ENCODE data around the gene TMEM184B.

DNA sequence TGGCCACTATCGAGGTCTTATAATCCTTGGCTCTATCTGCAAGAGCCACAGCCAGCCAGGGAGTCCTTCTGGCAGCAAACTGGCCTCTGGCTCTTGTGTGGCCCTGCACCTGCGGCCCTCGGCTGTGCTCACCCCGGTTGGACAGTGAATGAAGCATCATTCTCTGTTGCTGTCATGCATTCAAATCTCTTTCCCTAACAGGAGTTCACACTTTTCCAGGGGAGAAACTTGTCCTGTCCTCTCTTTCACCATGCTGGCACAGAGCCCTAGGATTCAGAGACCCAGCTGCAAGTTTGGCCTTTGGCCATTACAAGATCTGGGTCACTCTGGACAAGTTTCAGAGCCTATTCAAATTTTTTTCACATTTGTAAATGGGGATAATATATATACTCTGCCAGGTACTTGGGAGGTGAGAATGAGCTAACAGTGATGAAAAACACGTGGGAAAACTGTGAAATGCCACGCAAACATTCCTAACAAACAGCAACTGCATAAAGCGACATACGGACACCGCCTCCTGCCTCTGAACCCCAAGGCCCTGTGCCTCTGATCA, 34.2 kb downstream of the TMEM184B start:
- TF ChIP-seq POLR2A (IDR thresholded peaks at IDR 0.05; ENCODE audit: control extremely low read depth in 1 of 2, low read depth in 2 of 2, low read length in 2 of 2) (no peak), RBBP5 (IDR thresholded peaks at IDR 0.05; ENCODE audit: borderline replicate concordance, low read depth, low read length) (no peak), CBX5 (IDR thresholded peaks at IDR 0.05; ENCODE audit: low read depth, low read length) (no peak), ASH2L (IDR thresholded peaks at IDR 0.05; ENCODE audit: low read length) (no peak), GTF2F1 (IDR thresholded peaks at IDR 0.05; ENCODE audit: borderline replicate concordance, low read depth, low read length) (no peak), SP4 (IDR thresholded peaks at IDR 0.05; ENCODE audit: low read length) (no peak)
- TF ChIP-seq, protein P1, sequence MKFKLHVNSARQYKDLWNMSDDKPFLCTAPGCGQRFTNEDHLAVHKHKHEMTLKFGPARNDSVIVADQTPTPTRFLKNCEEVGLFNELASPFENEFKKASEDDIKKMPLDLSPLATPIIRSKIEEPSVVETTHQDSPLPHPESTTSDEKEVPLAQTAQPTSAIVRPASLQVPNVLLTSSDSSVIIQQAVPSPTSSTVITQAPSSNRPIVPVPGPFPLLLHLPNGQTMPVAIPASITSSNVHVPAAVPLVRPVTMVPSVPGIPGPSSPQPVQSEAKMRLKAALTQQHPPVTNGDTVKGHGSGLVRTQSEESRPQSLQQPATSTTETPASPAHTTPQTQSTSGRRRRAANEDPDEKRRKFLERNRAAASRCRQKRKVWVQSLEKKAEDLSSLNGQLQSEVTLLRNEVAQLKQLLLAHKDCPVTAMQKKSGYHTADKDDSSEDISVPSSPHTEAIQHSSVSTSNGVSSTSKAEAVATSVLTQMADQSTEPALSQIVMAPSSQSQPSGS (IDR thresholded peaks at IDR 0.05; ENCODE audit: low read length), result no peak
- TF ChIP-seq, protein P2, sequence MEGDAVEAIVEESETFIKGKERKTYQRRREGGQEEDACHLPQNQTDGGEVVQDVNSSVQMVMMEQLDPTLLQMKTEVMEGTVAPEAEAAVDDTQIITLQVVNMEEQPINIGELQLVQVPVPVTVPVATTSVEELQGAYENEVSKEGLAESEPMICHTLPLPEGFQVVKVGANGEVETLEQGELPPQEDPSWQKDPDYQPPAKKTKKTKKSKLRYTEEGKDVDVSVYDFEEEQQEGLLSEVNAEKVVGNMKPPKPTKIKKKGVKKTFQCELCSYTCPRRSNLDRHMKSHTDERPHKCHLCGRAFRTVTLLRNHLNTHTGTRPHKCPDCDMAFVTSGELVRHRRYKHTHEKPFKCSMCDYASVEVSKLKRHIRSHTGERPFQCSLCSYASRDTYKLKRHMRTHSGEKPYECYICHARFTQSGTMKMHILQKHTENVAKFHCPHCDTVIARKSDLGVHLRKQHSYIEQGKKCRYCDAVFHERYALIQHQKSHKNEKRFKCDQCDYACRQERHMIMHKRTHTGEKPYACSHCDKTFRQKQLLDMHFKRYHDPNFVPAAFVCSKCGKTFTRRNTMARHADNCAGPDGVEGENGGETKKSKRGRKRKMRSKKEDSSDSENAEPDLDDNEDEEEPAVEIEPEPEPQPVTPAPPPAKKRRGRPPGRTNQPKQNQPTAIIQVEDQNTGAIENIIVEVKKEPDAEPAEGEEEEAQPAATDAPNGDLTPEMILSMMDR (IDR thresholded peaks at IDR 0.05; ENCODE audit: control extremely low read depth in 1 of 3, insufficient read depth in 1 of 3, low read depth in 1 of 3, low read length in 3 of 3), result no peak
